ENCODE results near the gene SLC8A1. TPM values are rescaled to one million over a fixed set of nuclear protein-coding genes. Genes with fewer than 3 reads are reported as not detected.

SLC8A1 gene
- total RNA-seq, 3 donors from 2014 or later = 8.2 to 14.2 (median 12.2) TPM

DNA sequence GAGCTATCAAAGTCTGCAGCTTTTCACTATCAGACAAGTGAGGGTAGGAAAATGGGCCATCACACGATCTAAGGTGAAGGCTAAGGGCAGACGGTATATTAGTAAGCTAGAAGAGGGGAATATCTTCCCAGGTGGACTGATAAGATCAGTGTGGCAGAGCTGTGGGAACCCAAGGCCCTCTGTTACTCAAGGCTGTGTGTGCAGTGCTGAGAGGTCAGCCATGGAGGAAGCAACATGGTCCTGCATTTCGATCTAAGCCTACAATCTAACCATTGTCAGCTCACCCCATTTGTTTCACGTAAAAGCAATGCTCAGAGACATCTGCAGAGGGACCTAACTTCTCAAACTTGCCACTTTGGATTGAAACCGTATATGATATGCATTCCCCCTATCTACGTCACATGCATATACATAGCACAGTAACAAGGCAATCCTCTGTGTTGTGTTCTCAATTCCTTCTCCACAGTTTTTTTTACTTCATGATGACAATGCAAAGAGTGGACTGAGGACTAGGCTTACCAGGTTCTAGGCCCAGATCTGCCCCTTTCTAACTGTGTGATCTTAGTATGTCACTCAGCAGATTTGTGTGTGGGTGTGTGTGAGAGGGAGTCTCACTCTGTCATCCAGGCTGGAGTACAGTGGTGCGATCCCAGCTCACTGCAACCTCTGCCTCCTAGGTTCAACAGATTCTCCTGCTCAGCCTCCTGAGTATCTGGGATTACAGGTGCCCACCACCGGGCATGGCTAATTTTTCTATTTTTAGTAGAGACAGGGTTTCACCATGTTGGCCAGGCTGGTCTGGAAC is 45.2 kb downstream of the SLC8A1 start:
- H3K36me3 ChIP-seq = no peaks in the 10 kb centered on the region
- H3K27me3 ChIP-seq = no peaks in the 10 kb centered on the region
- H3K27ac ChIP-seq = no peak overlapping the region
- intact Hi-C loops (cut with DNase I; ENCODE audit: low total_unique reads) = no loop called here
- TF ChIP-seq POLR2A (IDR thresholded peaks at IDR 0.05) (no peak), POLR2AphosphoS5 (IDR thresholded peaks at IDR 0.05) (no peak)
- TF ChIP-seq, protein P1, sequence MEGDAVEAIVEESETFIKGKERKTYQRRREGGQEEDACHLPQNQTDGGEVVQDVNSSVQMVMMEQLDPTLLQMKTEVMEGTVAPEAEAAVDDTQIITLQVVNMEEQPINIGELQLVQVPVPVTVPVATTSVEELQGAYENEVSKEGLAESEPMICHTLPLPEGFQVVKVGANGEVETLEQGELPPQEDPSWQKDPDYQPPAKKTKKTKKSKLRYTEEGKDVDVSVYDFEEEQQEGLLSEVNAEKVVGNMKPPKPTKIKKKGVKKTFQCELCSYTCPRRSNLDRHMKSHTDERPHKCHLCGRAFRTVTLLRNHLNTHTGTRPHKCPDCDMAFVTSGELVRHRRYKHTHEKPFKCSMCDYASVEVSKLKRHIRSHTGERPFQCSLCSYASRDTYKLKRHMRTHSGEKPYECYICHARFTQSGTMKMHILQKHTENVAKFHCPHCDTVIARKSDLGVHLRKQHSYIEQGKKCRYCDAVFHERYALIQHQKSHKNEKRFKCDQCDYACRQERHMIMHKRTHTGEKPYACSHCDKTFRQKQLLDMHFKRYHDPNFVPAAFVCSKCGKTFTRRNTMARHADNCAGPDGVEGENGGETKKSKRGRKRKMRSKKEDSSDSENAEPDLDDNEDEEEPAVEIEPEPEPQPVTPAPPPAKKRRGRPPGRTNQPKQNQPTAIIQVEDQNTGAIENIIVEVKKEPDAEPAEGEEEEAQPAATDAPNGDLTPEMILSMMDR (IDR thresholded peaks at IDR 0.05) = no peak
- no peaks in the 10 kb centered on the region for H3K4me1 ChIP-seq
- H3K4me3 ChIP-seq = no peak overlapping the region
- DNase-seq (ENCODE audit: low spot score in 2 of 2) = no peak
- H3K9me3 ChIP-seq = no peaks in the 10 kb centered on the region

DNA sequence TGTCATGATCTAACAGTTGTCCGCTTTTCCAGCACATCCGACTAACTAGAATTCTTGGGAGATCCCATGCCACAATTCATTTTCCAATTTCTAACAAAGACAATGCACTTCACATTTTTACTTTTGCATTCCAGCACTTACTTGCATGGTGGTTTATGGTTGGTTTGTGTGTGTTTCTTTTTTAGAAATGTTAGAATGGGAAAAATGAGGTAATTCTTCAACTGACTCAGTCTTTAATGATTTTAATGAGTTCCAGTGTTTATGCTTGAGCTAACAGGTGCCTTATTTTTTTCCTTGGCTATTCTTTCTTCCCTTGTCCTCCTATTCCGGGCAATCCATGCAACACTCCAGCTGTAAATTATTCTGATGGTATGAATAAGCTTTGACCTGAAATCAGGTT is 46.4 kb downstream of the SLC8A1 start:
- Histone ChIP-seq H3K4me3 (no peak overlapping the region), H3K27me3 (no peaks in the 10 kb centered on the region), H3K36me3 (no peaks in the 10 kb centered on the region), H3K9me3 (no peaks in the 10 kb centered on the region), H3K4me1 (no peaks in the 10 kb centered on the region), H3K27ac (no peak overlapping the region)
- TF ChIP-seq POLR2AphosphoS5 (IDR thresholded peaks at IDR 0.05) = no peak
- no peak for DNase-seq (ENCODE audit: low spot score in 2 of 2)
- intact Hi-C loops (cut with DNase I; ENCODE audit: low total_unique reads) = no loop called here

DNA sequence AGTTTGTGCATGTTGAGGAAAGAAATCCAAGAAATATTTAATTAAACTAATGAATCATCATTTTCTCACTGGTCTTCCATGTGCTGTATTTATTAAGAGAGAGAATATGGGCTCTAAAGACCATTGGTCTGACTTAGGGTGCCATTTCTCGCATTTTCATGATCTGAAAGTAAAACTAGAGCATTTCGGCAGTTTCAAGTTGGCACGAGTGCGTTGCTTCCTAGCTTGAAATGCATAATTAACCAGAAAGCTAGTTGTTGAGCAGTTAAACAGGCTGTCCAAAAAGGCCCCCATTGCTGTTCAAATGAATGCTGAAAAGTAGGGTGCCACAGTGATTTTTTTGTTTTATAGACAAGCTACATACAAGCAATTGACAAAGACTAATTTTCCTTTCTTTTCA is 47.4 kb downstream of the SLC8A1 start:
- no peak for DNase-seq (ENCODE audit: low spot score in 2 of 2)
- Histone ChIP-seq H3K9me3 (no peaks in the 10 kb centered on the region), H3K27ac (no peak overlapping the region), H3K36me3 (no peaks in the 10 kb centered on the region), H3K27me3 (no peaks in the 10 kb centered on the region), H3K4me3 (no peak overlapping the region), H3K4me1 (no peaks in the 10 kb centered on the region)
- intact Hi-C loops (cut with DNase I; ENCODE audit: low total_unique reads) = no loop called here
- TF ChIP-seq, protein P1 (IDR thresholded peaks at IDR 0.05) = no peak
- TF ChIP-seq POLR2AphosphoS5 (IDR thresholded peaks at IDR 0.05) = no peak
- TF ChIP-seq POLR2A (IDR thresholded peaks at IDR 0.05) = no peak

DNA sequence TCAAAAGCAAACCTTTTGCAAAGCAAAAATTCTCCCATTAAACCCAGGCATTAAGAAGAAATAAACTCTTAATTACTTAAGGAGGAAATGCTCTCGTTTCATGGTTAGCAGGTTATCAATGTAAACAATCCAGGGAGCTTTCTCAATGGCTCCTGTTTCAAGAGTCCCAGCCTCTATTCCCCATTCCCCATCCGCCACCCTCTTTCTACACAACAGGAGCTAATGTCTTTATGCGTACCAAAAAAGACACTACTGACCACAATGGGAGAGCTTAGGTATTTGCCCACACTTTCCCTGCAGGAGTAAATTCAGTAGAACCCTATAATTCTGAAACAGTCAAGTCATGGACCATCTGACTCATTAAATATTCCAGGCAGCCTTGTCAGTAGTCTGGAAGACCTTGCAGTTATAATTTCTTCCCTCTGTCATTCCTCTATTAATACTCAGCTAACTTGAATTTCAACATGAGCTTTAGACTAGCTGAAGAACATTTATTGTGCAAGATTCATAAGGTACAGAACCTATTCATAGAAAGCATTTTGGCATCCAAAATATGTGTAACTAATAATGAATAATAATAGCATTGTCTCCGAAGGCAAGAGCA is 48.6 kb downstream of the SLC8A1 start:
- DNase-seq (ENCODE audit: low spot score in 2 of 2) = no peak
- Histone ChIP-seq H3K36me3 (no peaks in the 10 kb centered on the region), H3K4me3 (no peak overlapping the region), H3K9me3 (no peaks in the 10 kb centered on the region), H3K27ac (no peak overlapping the region), H3K27me3 (no peaks in the 10 kb centered on the region), H3K4me1 (no peaks in the 10 kb centered on the region)
- TF ChIP-seq, protein P1 (IDR thresholded peaks at IDR 0.05) = no peak
- TF ChIP-seq POLR2A (IDR thresholded peaks at IDR 0.05) = no peak
- no peak for TF ChIP-seq POLR2AphosphoS5 (IDR thresholded peaks at IDR 0.05)
- intact Hi-C loops (cut with DNase I; ENCODE audit: low total_unique reads) = no loop called here

DNA sequence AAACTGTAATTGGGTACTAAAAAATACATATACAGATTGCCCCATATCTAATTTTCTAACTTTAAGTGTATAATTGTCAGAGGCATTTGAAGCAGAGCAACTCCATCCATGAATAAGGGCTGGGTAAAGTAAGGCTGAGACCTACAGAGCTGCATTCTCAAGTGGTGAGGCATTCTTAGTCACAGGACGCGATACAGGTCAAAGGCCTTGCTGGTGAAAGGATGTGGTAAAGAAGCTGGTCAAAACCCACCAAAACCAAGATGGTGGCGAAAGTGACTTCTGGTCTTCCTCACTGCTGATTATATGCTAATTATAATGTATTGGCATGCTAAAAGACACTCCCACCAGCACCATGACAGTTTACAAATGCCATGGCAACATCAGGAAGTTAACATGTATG is 50.0 kb downstream of the SLC8A1 start:
- Histone ChIP-seq H3K36me3 (no peaks in the 10 kb centered on the region), H3K9me3 (no peaks in the 10 kb centered on the region), H3K4me1 (no peaks in the 10 kb centered on the region), H3K27me3 (no peaks in the 10 kb centered on the region), H3K27ac (no peak overlapping the region), H3K4me3 (no peak overlapping the region)
- DNase-seq (ENCODE audit: low spot score in 2 of 2) = no peak
- intact Hi-C loops (cut with DNase I; ENCODE audit: low total_unique reads) = no loop called here
- TF ChIP-seq POLR2A (IDR thresholded peaks at IDR 0.05) = no peak
- TF ChIP-seq, protein P1 (IDR thresholded peaks at IDR 0.05) = no peak
- TF ChIP-seq POLR2AphosphoS5 (IDR thresholded peaks at IDR 0.05) = no peak

All from breast epithelium (tissue), 4 donors.